Measurements from ENCODE around the gene TSPEAR. TPM values are rescaled to one million over a fixed set of nuclear protein-coding genes. Genes with fewer than 3 reads are reported as not detected.
A peak's percentile ranks its signal among the peaks of the same experiment; 100 is the strongest.
"Not testable (repeated sequence)": the region's sequence is repeated elsewhere in the genome, so short reads cannot be mapped to it uniquely, and the experiment has no call there.

Gene TSPEAR
- total RNA-seq, 2 experiments from 2014 or later = not detected

- no peaks in the 10 kb centered on the region for H3K36me3 Mint-ChIP-seq (ENCODE audit: low read depth)
- intact Hi-C loops (cut with micrococcal nuclease) = loop anchor here (1.0 to 5.0 kb wide), 4 partner anchors 232 to 422 kb away; no protein-coding TSS in a partner anchor
- no peaks in the 10 kb centered on the region for H3K27me3 Mint-ChIP-seq (ENCODE audit: low read depth)
- H3K9me3 Mint-ChIP-seq = no peaks in the 10 kb centered on the region
- H3K4me3 Mint-ChIP-seq = no peak overlapping the region
- DNase-seq = peak; percentile 81
- H3K4me1 Mint-ChIP-seq (ENCODE audit: low read depth) = peaks cover 5% of the 10 kb centered on the region
- CTCF ChIA-PET = interaction anchor here (0.6 to 2.7 kb wide), 22 partner anchors 9 to 351 kb away, joined by 3 to 37 read pairs (median 3); no protein-coding TSS in a partner anchor
- H3K27ac Mint-ChIP-seq = no peak overlapping the region
Observed at GRCh38 chr21:44510508-44511218, 200.7 kb downstream of the TSPEAR start.

- DNase-seq = no peak
- Mint-ChIP-seq H3K27ac (no peak overlapping the region), H3K4me1 (ENCODE audit: low read depth) (peaks cover 5% of the 10 kb centered on the region), H3K9me3 (no peaks in the 10 kb centered on the region), H3K4me3 (no peak overlapping the region), H3K36me3 (ENCODE audit: low read depth) (no peaks in the 10 kb centered on the region), H3K27me3 (ENCODE audit: low read depth) (no peaks in the 10 kb centered on the region)
- CTCF ChIA-PET = interaction anchor here (0.6 to 2.7 kb wide), 13 partner anchors 11 to 336 kb away, joined by 3 to 37 read pairs (median 5); partner anchors contain the start of gene KRTAP10-9
- intact Hi-C loops (cut with micrococcal nuclease) = loop anchor here (1.0 to 5.0 kb wide), 4 partner anchors 232 to 422 kb away; no protein-coding TSS in a partner anchor
Observed at GRCh38 chr21:44510109-44510507, 201.3 kb downstream of the TSPEAR start.

- peaks cover 5% of the 10 kb centered on the region for H3K4me1 Mint-ChIP-seq (ENCODE audit: low read depth)
- CTCF ChIA-PET = interaction anchor here (0.6 to 2.7 kb wide), 10 partner anchors 11 to 284 kb away, joined by 3 to 37 read pairs (median 4); partner anchors contain the start of gene KRTAP10-9
- no peaks in the 10 kb centered on the region for H3K9me3 Mint-ChIP-seq
- no peak for DNase-seq
- no peak overlapping the region for H3K4me3 Mint-ChIP-seq
- H3K27ac Mint-ChIP-seq = no peak overlapping the region
- intact Hi-C loops (cut with micrococcal nuclease) = no loop called here
- no peaks in the 10 kb centered on the region for H3K27me3 Mint-ChIP-seq (ENCODE audit: low read depth)
- H3K36me3 Mint-ChIP-seq (ENCODE audit: low read depth) = no peaks in the 10 kb centered on the region
Observed at GRCh38 chr21:44509539-44509938, 201.8 kb downstream of the TSPEAR start.

- CTCF ChIA-PET = interaction anchor here (1.0 kb wide), 1 partner anchor 284 kb away, joined by 3 read pairs; no protein-coding TSS in a partner anchor
- H3K9me3 Mint-ChIP-seq = no peaks in the 10 kb centered on the region
- H3K27ac Mint-ChIP-seq = no peak overlapping the region
- H3K27me3 Mint-ChIP-seq (ENCODE audit: low read depth) = no peaks in the 10 kb centered on the region
- intact Hi-C loops (cut with micrococcal nuclease) = no loop called here
- no peaks in the 10 kb centered on the region for H3K36me3 Mint-ChIP-seq (ENCODE audit: low read depth)
- DNase-seq = no peak
- peaks cover 9% of the 10 kb centered on the region for H3K4me1 Mint-ChIP-seq (ENCODE audit: low read depth)
- H3K4me3 Mint-ChIP-seq = no peak overlapping the region
Observed at GRCh38 chr21:44508711-44509445, 202.5 kb downstream of the TSPEAR start.

- H3K27ac Mint-ChIP-seq = no peak overlapping the region
- H3K27me3 Mint-ChIP-seq (ENCODE audit: low read depth) = no peaks in the 10 kb centered on the region
Observed at GRCh38 chr21:44508426-44508710, 203.0 kb downstream of the TSPEAR start.

GRCh38 chr21:44507673-44508425 lies 203.5 kb downstream of the TSPEAR start:
- H3K4me1 Mint-ChIP-seq (ENCODE audit: low read depth) = peaks cover 11% of the 10 kb centered on the region
- intact Hi-C loops (cut with micrococcal nuclease) = no loop called here

More at GRCh38 chr21:44508426-44508710, 203.0 kb downstream of the TSPEAR start:
- no peak overlapping the region for H3K4me3 Mint-ChIP-seq
- no peak for DNase-seq
- H3K36me3 Mint-ChIP-seq (ENCODE audit: low read depth) = no peaks in the 10 kb centered on the region
- CTCF ChIA-PET = no interaction called here
- intact Hi-C loops (cut with micrococcal nuclease) = no loop called here
- peaks cover 11% of the 10 kb centered on the region for H3K4me1 Mint-ChIP-seq (ENCODE audit: low read depth)
- H3K9me3 Mint-ChIP-seq = no peaks in the 10 kb centered on the region

GRCh38 chr21:44506279-44507255 lies 204.8 kb downstream of the TSPEAR start:
- H3K4me3 Mint-ChIP-seq = no peak overlapping the region
- H3K4me1 Mint-ChIP-seq (ENCODE audit: low read depth) = peaks cover 11% of the 10 kb centered on the region
- intact Hi-C loops (cut with micrococcal nuclease) = no loop called here
- CTCF ChIA-PET = no interaction called here
- no peak for DNase-seq
- H3K9me3 Mint-ChIP-seq = no peaks in the 10 kb centered on the region
- H3K27me3 Mint-ChIP-seq (ENCODE audit: low read depth) = no peaks in the 10 kb centered on the region
- H3K36me3 Mint-ChIP-seq (ENCODE audit: low read depth) = no peaks in the 10 kb centered on the region
- H3K27ac Mint-ChIP-seq = no peak overlapping the region

More at GRCh38 chr21:44507673-44508425, 203.5 kb downstream of the TSPEAR start:
- H3K36me3 Mint-ChIP-seq (ENCODE audit: low read depth) = no peaks in the 10 kb centered on the region
- DNase-seq = no peak
- CTCF ChIA-PET = no interaction called here
- H3K27ac Mint-ChIP-seq = no peak overlapping the region
- no peak overlapping the region for H3K4me3 Mint-ChIP-seq
- H3K9me3 Mint-ChIP-seq = no peaks in the 10 kb centered on the region
- H3K27me3 Mint-ChIP-seq (ENCODE audit: low read depth) = no peaks in the 10 kb centered on the region

- Mint-ChIP-seq H3K4me3 (no peak overlapping the region), H3K9me3 (no peaks in the 10 kb centered on the region), H3K27ac (no peak overlapping the region), H3K27me3 (ENCODE audit: low read depth) (no peaks in the 10 kb centered on the region), H3K4me1 (ENCODE audit: low read depth) (peaks cover 8% of the 10 kb centered on the region), H3K36me3 (ENCODE audit: low read depth) (no peaks in the 10 kb centered on the region)
- CTCF ChIA-PET = no interaction called here
- intact Hi-C loops (cut with micrococcal nuclease) = no loop called here
- DNase-seq = no peak
Observed at GRCh38 chr21:44505673-44506278, 205.6 kb downstream of the TSPEAR start.

GRCh38 chr21:44503901-44504399 lies 207.4 kb downstream of the TSPEAR start:
- no peak overlapping the region for H3K27ac Mint-ChIP-seq

GRCh38 chr21:44503006-44503889 lies 208.1 kb downstream of the TSPEAR start:
- H3K27me3 Mint-ChIP-seq (ENCODE audit: low read depth); DNase-seq; H3K4me1 Mint-ChIP-seq (ENCODE audit: low read depth); H3K9me3 Mint-ChIP-seq; H3K36me3 Mint-ChIP-seq (ENCODE audit: low read depth); intact Hi-C loops (cut with micrococcal nuclease); H3K27ac Mint-ChIP-seq; H3K4me3 Mint-ChIP-seq: not testable (repeated sequence)
- CTCF ChIA-PET = interaction anchor here (0.6 to 1.1 kb wide), 4 partner anchors 23 to 876 kb away, joined by 3 to 6 read pairs (median 3); no protein-coding TSS in a partner anchor

More at GRCh38 chr21:44503901-44504399, 207.4 kb downstream of the TSPEAR start:
- no peaks in the 10 kb centered on the region for H3K36me3 Mint-ChIP-seq (ENCODE audit: low read depth)
- H3K4me1 Mint-ChIP-seq (ENCODE audit: low read depth) = peaks cover 7% of the 10 kb centered on the region
- no peak for DNase-seq
- no peaks in the 10 kb centered on the region for H3K27me3 Mint-ChIP-seq (ENCODE audit: low read depth)
- intact Hi-C loops (cut with micrococcal nuclease) = no loop called here
- H3K4me3 Mint-ChIP-seq = no peak overlapping the region
- CTCF ChIA-PET = interaction anchor here (0.6 to 1.1 kb wide), 5 partner anchors 24 to 877 kb away, joined by 3 to 6 read pairs (median 3); no protein-coding TSS in a partner anchor
- H3K9me3 Mint-ChIP-seq = no peaks in the 10 kb centered on the region

Data from activated naive CD4-positive, alpha-beta T cell treated with anti-CD3 and anti-CD28 coated beads for 36 hours (primary cell).